Stimulated activated CD4-positive, alpha-beta T cell treated with anti-CD3 and anti-CD28 coated beads, Interleukin-1b, Interleukin-23, amount 100 ng/mL, for 1 hour (primary cell): Measurements from ENCODE around the gene PRICKLE2.

ENCODE experiments used
- DNase-seq, 2 donors: peaks; one replicate each; pipeline ENCODE4 v3.0.0-alpha.2; 2020; ENCODE audit warnings: low read depth in 2 of 2

PRICKLE2 gene

GRCh38 chr3:64218746-64219145 lies 6.5 kb downstream of the PRICKLE2 start:
- DNase-seq: no peak

- DNase-seq: no peak
Observed at GRCh38 chr3:64218329-64218728, 6.9 kb downstream of the PRICKLE2 start.

GRCh38 chr3:64216274-64217147 lies 8.8 kb downstream of the PRICKLE2 start:
- DNase-seq: no peak

- no peak for DNase-seq
Observed at GRCh38 chr3:64215559-64215958, 9.7 kb downstream of the PRICKLE2 start.

GRCh38 chr3:64215103-64215502 lies 10.2 kb downstream of the PRICKLE2 start:
- DNase-seq: no peak

- no peak for DNase-seq
Observed at GRCh38 chr3:64214381-64215018, 10.8 kb downstream of the PRICKLE2 start.

- DNase-seq: no peak
Observed at GRCh38 chr3:64213962-64214379, 11.3 kb downstream of the PRICKLE2 start.

- no peak for DNase-seq
Observed at GRCh38 chr3:64213224-64213878, 11.9 kb downstream of the PRICKLE2 start.

GRCh38 chr3:64209866-64210621 lies 15.2 kb downstream of the PRICKLE2 start:
- DNase-seq: no peak

GRCh38 chr3:64207289-64208080 lies 17.8 kb downstream of the PRICKLE2 start:
- DNase-seq: no peak

GRCh38 chr3:64203969-64204908 lies 21.0 kb downstream of the PRICKLE2 start:
- no peak for DNase-seq

GRCh38 chr3:64203216-64203615 lies 22.1 kb downstream of the PRICKLE2 start:
- no peak for DNase-seq

GRCh38 chr3:64199932-64200331 lies 25.3 kb downstream of the PRICKLE2 start:
- no peak for DNase-seq

- no peak for DNase-seq
Observed at GRCh38 chr3:64196236-64196929, 28.9 kb downstream of the PRICKLE2 start.

GRCh38 chr3:64195789-64196188 lies 29.5 kb downstream of the PRICKLE2 start:
- no peak for DNase-seq

GRCh38 chr3:64191822-64192221 lies 33.4 kb downstream of the PRICKLE2 start:
- no peak for DNase-seq

GRCh38 chr3:64190517-64191515 lies 34.5 kb downstream of the PRICKLE2 start:
- DNase-seq: no peak
